Rectal smooth muscle tissue (tissue), 1 donor: ENCODE measurements around the gene EIF2AK2.

Source experiments
- H3K27ac ChIP-seq: one replicate; pipeline ENCODE4 v1.7.0; 2013; ENCODE audit warnings: low read depth, low read length, inconsistent platforms
- H3K27me3 ChIP-seq: one replicate; pipeline ENCODE4 v1.7.0; 2013; ENCODE audit warnings: low read length; ENCODE audit not compliant: control insufficient read depth, insufficient read depth
- H3K36me3 ChIP-seq: one replicate; pipeline ENCODE4 v1.7.0; 2013; ENCODE audit warnings: low read length; ENCODE audit not compliant: control insufficient read depth, insufficient read depth
- H3K4me1 ChIP-seq: one replicate; pipeline ENCODE4 v1.7.0; 2013; ENCODE audit warnings: low read length; ENCODE audit not compliant: control insufficient read depth, insufficient read depth
- H3K4me3 ChIP-seq: one replicate; pipeline ENCODE4 v1.7.0; 2013; ENCODE audit warnings: low read length
- H3K9ac ChIP-seq: one replicate; pipeline ENCODE4 v1.7.0; 2013; ENCODE audit warnings: low read length

Gene EIF2AK2

GRCh38 chr2:37110306-37111212, 46.2 kb downstream of the EIF2AK2 start:
- Histone ChIP-seq H3K27me3 (no peaks in the 10 kb centered on the region), H3K9ac (no peak overlapping the region), H3K4me1 (no peaks in the 10 kb centered on the region), H3K27ac (no peak overlapping the region), H3K36me3 (peaks cover 14% of the 10 kb centered on the region), H3K4me3 (no peak overlapping the region)

DNA sequence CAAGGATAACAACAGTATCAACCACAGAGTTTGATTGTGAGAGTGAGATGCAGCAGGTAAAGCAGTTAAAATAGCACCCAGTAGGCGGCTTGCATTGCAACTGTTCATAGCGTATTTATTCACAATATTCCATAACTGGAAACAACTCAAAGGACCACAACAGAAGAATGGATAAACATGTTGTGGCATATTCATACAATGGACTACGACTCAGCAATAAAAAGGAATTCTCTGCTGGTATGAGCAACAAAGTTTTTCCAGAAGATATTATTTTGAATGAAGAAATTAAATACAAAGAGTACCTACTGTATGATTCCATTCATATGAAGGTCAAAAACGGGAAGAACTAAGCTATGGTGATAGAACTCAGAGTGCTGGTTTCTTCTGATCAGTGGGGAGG, 47.3 kb downstream of the EIF2AK2 start:
- H3K4me3 ChIP-seq = no peak overlapping the region
- H3K27me3 ChIP-seq = no peaks in the 10 kb centered on the region
- no peak overlapping the region for H3K9ac ChIP-seq
- H3K4me1 ChIP-seq = no peaks in the 10 kb centered on the region
- no peak overlapping the region for H3K27ac ChIP-seq
- peaks cover 13% of the 10 kb centered on the region for H3K36me3 ChIP-seq

DNA sequence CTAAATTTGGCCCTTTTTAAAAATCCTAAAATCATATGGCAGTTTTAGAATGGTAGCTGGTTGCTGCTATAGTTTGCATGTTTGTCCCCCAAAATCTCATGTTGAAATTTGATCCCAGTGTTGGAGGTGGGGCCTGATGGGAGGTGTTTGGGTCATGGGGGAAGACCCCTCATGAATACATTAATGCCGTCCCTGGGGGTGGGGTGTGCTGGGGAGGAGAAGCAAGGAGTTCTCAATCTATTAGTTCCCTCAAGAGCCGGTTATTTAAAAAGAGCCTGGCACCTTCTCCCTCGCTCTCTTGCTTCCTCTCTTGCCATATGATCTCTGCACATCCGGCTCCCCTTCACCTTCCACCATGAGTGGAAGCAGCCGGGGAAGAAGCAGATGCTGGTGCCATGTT, 51.6 kb downstream of the EIF2AK2 start:
- H3K4me3 ChIP-seq = no peak overlapping the region
- no peak overlapping the region for H3K27ac ChIP-seq
- H3K36me3 ChIP-seq = peaks cover 12% of the 10 kb centered on the region
- no peak overlapping the region for H3K9ac ChIP-seq
- no peaks in the 10 kb centered on the region for H3K4me1 ChIP-seq
- no peaks in the 10 kb centered on the region for H3K27me3 ChIP-seq

- Histone ChIP-seq H3K36me3 (peaks cover 12% of the 10 kb centered on the region), H3K27ac (no peak overlapping the region), H3K9ac (no peak overlapping the region), H3K27me3 (no peaks in the 10 kb centered on the region), H3K4me3 (no peak overlapping the region), H3K4me1 (no peaks in the 10 kb centered on the region)
Measured at GRCh38 chr2:37104178-37104577, 52.6 kb downstream of the EIF2AK2 start.

DNA sequence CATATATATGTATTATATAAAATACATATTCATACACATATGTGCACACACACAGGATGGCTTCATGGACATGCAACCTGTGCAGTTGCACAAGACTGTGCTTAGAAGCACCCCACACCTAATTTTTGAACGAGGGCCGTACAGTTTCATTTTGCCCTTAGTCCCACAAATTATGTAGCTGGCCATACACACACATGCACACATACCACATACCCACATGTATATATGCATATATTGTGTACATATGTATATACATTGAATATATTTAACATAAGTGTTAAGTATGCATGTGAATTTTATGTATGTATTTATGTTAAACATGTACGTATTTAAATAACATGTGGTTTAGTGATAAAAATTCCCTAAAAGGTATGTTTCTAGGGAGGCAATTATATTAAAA, 54.2 kb downstream of the EIF2AK2 start:
- no peaks in the 10 kb centered on the region for H3K4me1 ChIP-seq
- H3K4me3 ChIP-seq = no peak overlapping the region
- H3K27me3 ChIP-seq = no peaks in the 10 kb centered on the region
- H3K9ac ChIP-seq = no peak overlapping the region
- H3K36me3 ChIP-seq = peaks cover 7% of the 10 kb centered on the region
- H3K27ac ChIP-seq = no peak overlapping the region

GRCh38 chr2:37100054-37100453, 56.7 kb downstream of the EIF2AK2 start:
- H3K27me3 ChIP-seq = no peaks in the 10 kb centered on the region
- no peak overlapping the region for H3K9ac ChIP-seq
- H3K36me3 ChIP-seq = peaks cover 7% of the 10 kb centered on the region

GRCh38 chr2:37098416-37099118, 58.2 kb downstream of the EIF2AK2 start:
- Histone ChIP-seq H3K4me3 (no peak overlapping the region), H3K27me3 (no peaks in the 10 kb centered on the region), H3K36me3 (peaks cover 9% of the 10 kb centered on the region), H3K9ac (no peak overlapping the region), H3K27ac (no peak overlapping the region), H3K4me1 (no peaks in the 10 kb centered on the region)

More at GRCh38 chr2:37100054-37100453, 56.7 kb downstream of the EIF2AK2 start:
- H3K27ac ChIP-seq = no peak overlapping the region
- H3K4me1 ChIP-seq = no peaks in the 10 kb centered on the region
- H3K4me3 ChIP-seq = no peak overlapping the region

DNA sequence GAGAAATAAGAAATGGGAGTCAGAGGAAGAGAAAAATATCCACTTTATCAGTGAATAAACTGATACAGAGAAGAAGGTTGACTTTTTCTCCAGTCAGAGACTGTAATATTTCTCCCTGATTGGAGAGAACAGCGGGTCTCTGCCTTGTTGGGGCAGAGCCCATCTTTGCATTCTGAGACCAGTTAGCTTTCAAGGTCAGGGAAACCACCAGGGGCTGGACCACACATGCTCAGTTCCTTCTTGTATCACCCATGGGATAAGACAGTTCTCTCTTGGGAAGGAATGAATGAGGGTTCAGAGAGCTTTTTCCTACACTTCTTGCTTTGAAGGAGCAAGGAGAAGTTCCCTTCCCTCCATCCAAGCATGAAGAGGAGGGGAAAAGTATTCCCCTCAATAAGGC, 60.2 kb downstream of the EIF2AK2 start:
- no peak overlapping the region for H3K9ac ChIP-seq
- no peak overlapping the region for H3K27ac ChIP-seq
- peaks cover 9% of the 10 kb centered on the region for H3K36me3 ChIP-seq
- H3K27me3 ChIP-seq = no peaks in the 10 kb centered on the region
- H3K4me1 ChIP-seq = no peaks in the 10 kb centered on the region
- H3K4me3 ChIP-seq = no peak overlapping the region

DNA sequence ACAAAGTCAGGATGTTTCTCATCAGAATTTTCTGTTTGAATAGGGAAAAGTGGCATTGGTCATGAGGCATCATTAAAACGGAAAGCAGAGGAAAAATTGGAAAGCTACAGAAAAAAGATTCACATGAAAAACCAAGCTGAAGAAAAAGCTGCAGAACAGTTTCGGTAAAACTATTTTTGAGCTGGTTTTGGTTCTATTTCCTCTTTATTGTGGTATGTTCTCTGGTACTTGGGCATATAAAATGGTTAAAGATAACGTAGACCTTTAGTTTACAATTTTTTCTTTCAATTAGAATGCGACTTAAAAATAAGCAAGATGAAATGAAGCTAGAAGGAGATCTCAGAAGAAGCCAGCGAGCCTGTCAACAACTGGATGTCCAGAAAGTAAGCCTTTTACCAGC, 64.9 kb downstream of the EIF2AK2 start:
- H3K4me3 ChIP-seq = no peak overlapping the region
- H3K36me3 ChIP-seq = peaks cover 9% of the 10 kb centered on the region
- no peak overlapping the region for H3K27ac ChIP-seq

GRCh38 chr2:37090019-37090477, 66.7 kb downstream of the EIF2AK2 start:
- Histone ChIP-seq H3K27ac (no peak overlapping the region), H3K4me3 (no peak overlapping the region), H3K36me3 (peaks cover 9% of the 10 kb centered on the region), H3K27me3 (no peaks in the 10 kb centered on the region), H3K9ac (no peak overlapping the region), H3K4me1 (peaks cover 2% of the 10 kb centered on the region)

More for the DNA sequence above, 64.9 kb downstream of the EIF2AK2 start:
- Histone ChIP-seq H3K9ac (no peak overlapping the region), H3K4me1 (no peaks in the 10 kb centered on the region), H3K27me3 (no peaks in the 10 kb centered on the region)

- no peak overlapping the region for H3K9ac ChIP-seq
- H3K4me1 ChIP-seq = peaks cover 10% of the 10 kb centered on the region
- H3K27ac ChIP-seq = no peak overlapping the region
- H3K36me3 ChIP-seq = peaks cover 5% of the 10 kb centered on the region
- H3K27me3 ChIP-seq = no peaks in the 10 kb centered on the region
- H3K4me3 ChIP-seq = no peak overlapping the region
Measured at GRCh38 chr2:37085731-37086147, 71.0 kb downstream of the EIF2AK2 start.

DNA sequence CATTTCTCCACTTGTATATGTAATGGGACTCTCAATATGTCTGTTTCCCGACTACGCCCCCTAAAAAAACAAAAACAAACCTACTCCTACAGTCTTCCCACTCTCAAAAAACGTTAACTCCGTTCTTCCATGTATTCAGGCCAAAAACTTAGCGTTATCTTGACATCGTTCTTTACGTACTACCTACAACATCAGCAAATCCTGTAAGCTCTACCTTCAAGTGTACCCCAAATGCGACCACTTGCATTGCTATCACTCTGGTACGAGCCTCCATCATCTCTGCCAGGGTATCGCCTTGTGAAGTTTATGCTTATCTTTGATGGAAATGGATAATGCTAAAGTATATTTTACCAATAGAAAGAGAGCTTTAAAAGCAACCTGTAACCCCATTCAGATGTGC, 72.0 kb downstream of the EIF2AK2 start:
- Histone ChIP-seq H3K27ac (peak overlapping the region; percentile 4), H3K27me3 (no peaks in the 10 kb centered on the region), H3K36me3 (peaks cover 3% of the 10 kb centered on the region), H3K4me1 (peaks cover 10% of the 10 kb centered on the region), H3K9ac (peak overlapping the region; percentile 69), H3K4me3 (peak overlapping the region; percentile 96)
